ENCODE results near the gene PPARG. TPM values are rescaled to one million over a fixed set of nuclear protein-coding genes. Genes with fewer than 3 reads are reported as not detected.
"Not testable (repeated sequence)": the region's sequence is repeated elsewhere in the genome, so short reads cannot be mapped to it uniquely, and the experiment has no call there.

The PPARG gene
- total RNA-seq, 2 experiments from 2014 or later = 0.20 TPM; not detected in 1

DNA sequence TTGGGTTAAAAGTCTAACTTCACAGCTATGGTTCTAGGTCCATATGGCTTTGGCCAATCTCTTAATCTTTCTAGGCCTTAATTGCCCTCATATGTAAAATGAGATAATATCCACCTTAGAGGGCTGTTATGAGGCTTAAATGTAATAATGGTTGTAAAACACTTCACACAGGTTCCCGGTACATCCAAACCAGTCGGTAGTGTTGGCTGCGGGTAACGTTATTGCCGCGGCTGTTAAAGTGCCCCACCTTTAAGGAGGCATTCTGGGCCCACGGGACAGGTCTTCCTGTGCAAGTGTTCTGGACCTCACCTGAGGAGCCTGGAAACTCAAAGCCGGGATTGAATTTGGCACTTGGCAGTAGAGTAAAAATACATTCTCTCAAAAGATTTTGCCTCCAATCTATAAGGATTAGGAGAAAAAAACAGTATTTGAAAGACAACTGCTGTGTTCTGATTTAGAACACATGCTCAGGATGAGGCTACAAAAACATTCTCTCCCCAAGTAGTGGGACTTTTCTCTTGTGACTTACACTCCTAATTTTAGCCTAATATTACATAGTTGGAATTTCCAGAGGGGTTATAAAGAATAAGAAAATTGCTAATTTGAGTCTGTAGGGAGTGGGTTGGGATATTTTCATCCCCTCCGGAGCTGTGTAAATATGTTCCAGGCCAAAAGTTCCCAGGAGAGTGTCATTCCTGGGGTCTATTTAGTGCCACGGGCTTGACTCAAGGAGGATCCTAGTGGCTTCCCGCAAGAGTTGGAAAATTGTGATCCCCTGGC, 150.5 kb downstream of the PPARG start:
- Mint-ChIP-seq H3K4me3 (no peak overlapping the region), H3K27ac (no peak overlapping the region), H3K27me3 (ENCODE audit: low read depth) (no peaks in the 10 kb centered on the region), H3K9me3 (no peaks in the 10 kb centered on the region), H3K4me1 (ENCODE audit: low read depth) (no peaks in the 10 kb centered on the region), H3K36me3 (ENCODE audit: low read depth) (no peaks in the 10 kb centered on the region)
- no peak for DNase-seq
- intact Hi-C loops (cut with micrococcal nuclease) = no loop called here
- CTCF ChIA-PET = no interaction called here

DNA sequence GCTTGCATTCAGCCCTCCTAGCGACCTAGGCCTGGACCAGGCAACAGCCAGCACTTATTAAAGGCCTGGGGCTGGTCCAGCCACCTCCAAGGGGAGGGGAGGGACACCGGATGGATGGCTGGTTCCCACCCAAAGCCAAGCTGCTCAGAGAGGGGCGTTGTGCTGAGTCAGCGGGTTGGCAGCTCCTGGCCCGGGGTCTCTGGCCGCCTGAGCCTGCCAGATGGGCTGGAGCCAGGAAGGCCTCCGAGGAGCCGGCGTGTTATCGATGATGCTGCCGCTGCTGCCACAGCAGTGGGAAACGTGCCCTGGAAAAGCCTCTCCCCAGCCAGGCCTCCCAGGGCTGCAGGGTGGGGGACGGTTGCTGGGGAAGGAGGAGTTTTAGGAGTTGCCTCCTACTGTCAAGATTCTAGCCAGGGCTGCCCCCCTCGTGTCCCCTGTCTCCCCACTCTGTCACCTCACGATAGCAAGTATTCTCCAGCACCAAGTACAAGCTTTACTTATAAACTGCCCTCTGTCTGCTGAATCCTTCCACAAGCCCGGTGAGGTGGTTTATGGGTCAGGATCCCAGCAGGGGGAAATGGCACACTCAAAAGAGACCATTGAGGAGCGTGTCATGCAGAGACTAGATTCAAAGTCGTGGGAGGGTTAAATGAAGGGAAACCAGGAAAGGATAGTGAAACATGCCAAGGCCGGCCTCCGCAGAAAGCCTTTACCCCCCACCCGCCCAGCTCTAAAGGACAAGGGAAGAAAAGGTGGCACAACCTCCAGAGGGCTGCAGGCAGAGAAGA, 152.3 kb downstream of the PPARG start:
- intact Hi-C loops (cut with micrococcal nuclease) = no loop called here
- Mint-ChIP-seq H3K4me1 (ENCODE audit: low read depth) (no peaks in the 10 kb centered on the region), H3K36me3 (ENCODE audit: low read depth) (no peaks in the 10 kb centered on the region), H3K9me3 (no peaks in the 10 kb centered on the region), H3K4me3 (no peak overlapping the region), H3K27ac (no peak overlapping the region), H3K27me3 (ENCODE audit: low read depth) (no peaks in the 10 kb centered on the region)
- CTCF ChIA-PET = no interaction called here
- no peak for DNase-seq

- Mint-ChIP-seq H3K4me1 (ENCODE audit: low read depth) (no peaks in the 10 kb centered on the region), H3K9me3 (no peaks in the 10 kb centered on the region), H3K27me3 (ENCODE audit: low read depth) (no peaks in the 10 kb centered on the region), H3K36me3 (ENCODE audit: low read depth) (no peaks in the 10 kb centered on the region), H3K27ac (no peak overlapping the region), H3K4me3 (no peak overlapping the region)
- intact Hi-C loops (cut with micrococcal nuclease) = no loop called here
- CTCF ChIA-PET = interaction anchor here (0.5 to 1.0 kb wide), 2 partner anchors 37 kb away, joined by 3 to 4 read pairs; no protein-coding TSS in a partner anchor
- no peak for DNase-seq
Observed at GRCh38 chr3:12442654-12443501, 154.0 kb downstream of the PPARG start.

- H3K36me3 Mint-ChIP-seq (ENCODE audit: low read depth) = no peaks in the 10 kb centered on the region
- H3K9me3 Mint-ChIP-seq = no peaks in the 10 kb centered on the region
- no peaks in the 10 kb centered on the region for H3K4me1 Mint-ChIP-seq (ENCODE audit: low read depth)
- intact Hi-C loops (cut with micrococcal nuclease) = no loop called here
- no peak for DNase-seq
- H3K27ac Mint-ChIP-seq = no peak overlapping the region
- H3K27me3 Mint-ChIP-seq (ENCODE audit: low read depth) = no peaks in the 10 kb centered on the region
- CTCF ChIA-PET = no interaction called here
- H3K4me3 Mint-ChIP-seq = no peak overlapping the region
Observed at GRCh38 chr3:12443781-12444522, 155.1 kb downstream of the PPARG start.

DNA sequence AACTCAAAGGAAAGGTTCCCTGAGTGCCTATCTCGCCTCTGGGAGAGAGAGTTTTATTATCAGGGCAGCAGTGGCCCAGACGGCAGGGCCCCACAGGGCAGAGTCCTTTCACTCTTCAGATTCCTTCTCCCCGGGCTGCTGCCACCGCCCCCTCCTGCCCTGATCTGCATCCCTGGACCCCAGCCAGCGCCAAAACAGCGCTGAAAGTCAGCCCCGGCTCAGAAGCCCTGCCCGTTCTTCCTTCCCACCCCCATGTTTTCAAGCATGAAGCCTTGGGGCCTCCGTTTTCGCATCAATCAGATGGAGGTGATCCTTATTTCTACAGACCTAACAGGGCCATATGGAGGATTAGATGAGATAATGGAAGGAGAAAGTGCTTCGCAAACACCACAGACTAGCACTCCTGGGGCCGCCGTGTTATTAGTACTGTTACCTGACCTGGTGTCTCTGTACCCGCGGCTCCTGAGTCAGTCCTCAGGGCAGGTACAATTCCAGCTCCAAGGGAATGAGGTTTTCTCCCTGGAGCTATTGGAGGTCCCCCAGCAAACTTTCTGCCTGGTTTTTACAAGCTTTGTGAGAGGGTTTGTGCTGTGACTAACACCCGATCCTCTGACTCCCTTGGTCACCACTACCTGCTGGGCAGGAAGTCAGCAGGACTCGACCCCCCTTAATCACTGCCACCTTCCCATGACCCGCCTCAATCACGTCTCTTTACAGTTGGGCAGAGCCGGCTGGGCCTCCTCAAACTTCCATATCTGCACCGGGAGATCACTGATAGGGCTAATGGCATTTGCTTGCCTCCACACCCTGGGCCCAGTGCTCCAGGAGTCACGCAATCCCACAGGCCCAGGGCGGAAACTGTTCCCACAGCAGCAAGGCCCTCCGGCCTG, 156.0 kb downstream of the PPARG start:
- Mint-ChIP-seq H3K4me1 (ENCODE audit: low read depth) (no peaks in the 10 kb centered on the region), H3K27me3 (ENCODE audit: low read depth) (no peaks in the 10 kb centered on the region), H3K36me3 (ENCODE audit: low read depth) (no peaks in the 10 kb centered on the region), H3K4me3 (no peak overlapping the region), H3K9me3 (no peaks in the 10 kb centered on the region), H3K27ac (no peak overlapping the region)
- intact Hi-C loops (cut with micrococcal nuclease) = no loop called here
- CTCF ChIA-PET = no interaction called here
- DNase-seq = no peak

GRCh38 chr3:12445523-12446240, 156.8 kb downstream of the PPARG start:
- no peaks in the 10 kb centered on the region for H3K4me1 Mint-ChIP-seq (ENCODE audit: low read depth)
- intact Hi-C loops (cut with micrococcal nuclease) = no loop called here
- H3K4me3 Mint-ChIP-seq = no peak overlapping the region
- H3K36me3 Mint-ChIP-seq (ENCODE audit: low read depth) = no peaks in the 10 kb centered on the region
- no peak for DNase-seq
- H3K9me3 Mint-ChIP-seq = no peaks in the 10 kb centered on the region
- CTCF ChIA-PET = no interaction called here
- no peak overlapping the region for H3K27ac Mint-ChIP-seq
- no peaks in the 10 kb centered on the region for H3K27me3 Mint-ChIP-seq (ENCODE audit: low read depth)

GRCh38 chr3:12446298-12446697, 157.4 kb downstream of the PPARG start:
- H3K27ac Mint-ChIP-seq = no peak overlapping the region
- no peak for DNase-seq
- no peaks in the 10 kb centered on the region for H3K9me3 Mint-ChIP-seq
- H3K36me3 Mint-ChIP-seq (ENCODE audit: low read depth) = no peaks in the 10 kb centered on the region
- CTCF ChIA-PET = no interaction called here
- no peaks in the 10 kb centered on the region for H3K27me3 Mint-ChIP-seq (ENCODE audit: low read depth)
- intact Hi-C loops (cut with micrococcal nuclease) = no loop called here
- H3K4me3 Mint-ChIP-seq = no peak overlapping the region
- no peaks in the 10 kb centered on the region for H3K4me1 Mint-ChIP-seq (ENCODE audit: low read depth)

DNA sequence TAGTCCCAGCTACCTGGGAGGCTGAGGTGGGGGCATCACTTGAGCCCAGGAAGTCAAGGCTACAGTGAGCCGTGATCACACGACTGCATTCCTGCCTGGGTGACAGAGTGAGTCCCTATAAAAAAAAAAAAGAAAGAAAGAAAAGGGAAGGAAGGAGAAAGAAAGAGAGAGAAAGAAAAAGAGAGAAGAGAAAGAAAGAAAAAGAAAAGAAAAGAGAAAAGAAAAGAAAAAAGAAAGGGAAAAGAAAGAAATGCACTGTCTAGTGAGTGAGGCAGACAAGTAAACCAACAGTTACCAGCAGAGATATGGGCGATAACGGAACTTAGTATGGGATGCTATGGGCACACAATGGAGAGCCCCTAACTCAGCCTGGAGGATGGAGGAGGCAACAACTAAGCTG, 158.2 kb downstream of the PPARG start:
- H3K27me3 Mint-ChIP-seq (ENCODE audit: low read depth) = no peaks in the 10 kb centered on the region
- H3K36me3 Mint-ChIP-seq (ENCODE audit: low read depth) = no peaks in the 10 kb centered on the region
- no peaks in the 10 kb centered on the region for H3K4me1 Mint-ChIP-seq (ENCODE audit: low read depth)
- H3K27ac Mint-ChIP-seq = no peak overlapping the region
- no peaks in the 10 kb centered on the region for H3K9me3 Mint-ChIP-seq
- no peak overlapping the region for H3K4me3 Mint-ChIP-seq
- intact Hi-C loops (cut with micrococcal nuclease) = no loop called here
- DNase-seq = no peak
- CTCF ChIA-PET = no interaction called here

- CTCF ChIA-PET; intact Hi-C loops (cut with micrococcal nuclease); H3K4me3 Mint-ChIP-seq; H3K27ac Mint-ChIP-seq; DNase-seq; H3K4me1 Mint-ChIP-seq (ENCODE audit: low read depth); H3K36me3 Mint-ChIP-seq (ENCODE audit: low read depth); H3K27me3 Mint-ChIP-seq (ENCODE audit: low read depth); H3K9me3 Mint-ChIP-seq: not testable (repeated sequence)
Observed at GRCh38 chr3:12448404-12449202, 159.7 kb downstream of the PPARG start.

GRCh38 chr3:12449889-12450682, 161.2 kb downstream of the PPARG start:
- Mint-ChIP-seq H3K36me3 (ENCODE audit: low read depth) (no peaks in the 10 kb centered on the region), H3K9me3 (no peaks in the 10 kb centered on the region), H3K27ac (no peak overlapping the region), H3K4me3 (no peak overlapping the region), H3K4me1 (ENCODE audit: low read depth) (no peaks in the 10 kb centered on the region), H3K27me3 (ENCODE audit: low read depth) (no peaks in the 10 kb centered on the region)
- CTCF ChIA-PET = interaction anchor here (0.6 kb wide), 2 partner anchors 29 to 230 kb away, joined by 3 to 6 read pairs; no protein-coding TSS in a partner anchor
- DNase-seq = no peak
- intact Hi-C loops (cut with micrococcal nuclease) = no loop called here

All from activated naive CD4-positive, alpha-beta T cell treated with anti-CD3 and anti-CD28 coated beads for 36 hours (primary cell).